TTC549 (cell line): Measurements from ENCODE around the gene MTCL1.

Experiments used
- FAIRE-seq: peaks from 2 replicates; lab custom pipeline; 2012; peaks lifted over from hg19 to GRCh38; lab: Jason Lieb, UNC

Gene MTCL1

DNA sequence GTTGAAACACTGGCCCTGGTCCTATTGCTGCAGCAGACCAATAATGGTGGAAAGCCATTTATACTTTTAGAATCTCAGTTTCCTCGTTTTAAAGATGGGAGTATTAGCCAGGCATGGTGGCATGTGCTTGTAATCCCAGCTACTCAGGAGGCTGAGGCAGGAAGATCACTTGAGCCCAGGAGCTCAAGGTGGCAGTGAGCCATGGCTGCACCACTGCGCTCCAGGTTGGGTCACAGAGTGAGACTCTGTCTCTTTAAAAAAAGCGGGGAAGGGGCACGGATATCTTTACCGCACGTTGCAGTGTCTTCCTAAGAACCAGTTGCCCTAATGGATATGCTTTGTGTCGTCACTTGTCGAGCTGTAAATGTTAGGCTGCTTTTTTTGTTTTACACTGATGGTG is 8.3 kb downstream of the MTCL1 start:
- FAIRE-seq, result no peak

DNA sequence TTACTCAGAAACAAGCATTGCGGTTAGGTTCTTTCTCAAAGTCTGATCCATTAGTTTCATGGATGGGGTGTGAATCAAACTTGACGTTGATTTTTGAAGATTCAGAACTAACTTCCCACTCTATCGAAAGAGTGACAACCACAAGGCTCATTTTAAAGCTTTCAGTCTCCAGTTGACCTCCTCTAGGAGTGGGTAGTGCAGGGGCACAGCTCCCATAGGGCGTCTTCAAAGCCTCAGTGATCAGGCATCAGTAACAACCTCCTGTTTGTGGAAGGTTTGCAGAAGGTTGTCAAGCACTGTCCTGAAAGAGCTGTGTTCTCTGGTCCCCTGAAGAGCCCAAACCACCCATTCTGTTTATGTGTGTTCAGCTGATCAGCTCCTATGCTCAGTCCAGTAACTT is 10.2 kb downstream of the MTCL1 start:
- FAIRE-seq, result no peak

DNA sequence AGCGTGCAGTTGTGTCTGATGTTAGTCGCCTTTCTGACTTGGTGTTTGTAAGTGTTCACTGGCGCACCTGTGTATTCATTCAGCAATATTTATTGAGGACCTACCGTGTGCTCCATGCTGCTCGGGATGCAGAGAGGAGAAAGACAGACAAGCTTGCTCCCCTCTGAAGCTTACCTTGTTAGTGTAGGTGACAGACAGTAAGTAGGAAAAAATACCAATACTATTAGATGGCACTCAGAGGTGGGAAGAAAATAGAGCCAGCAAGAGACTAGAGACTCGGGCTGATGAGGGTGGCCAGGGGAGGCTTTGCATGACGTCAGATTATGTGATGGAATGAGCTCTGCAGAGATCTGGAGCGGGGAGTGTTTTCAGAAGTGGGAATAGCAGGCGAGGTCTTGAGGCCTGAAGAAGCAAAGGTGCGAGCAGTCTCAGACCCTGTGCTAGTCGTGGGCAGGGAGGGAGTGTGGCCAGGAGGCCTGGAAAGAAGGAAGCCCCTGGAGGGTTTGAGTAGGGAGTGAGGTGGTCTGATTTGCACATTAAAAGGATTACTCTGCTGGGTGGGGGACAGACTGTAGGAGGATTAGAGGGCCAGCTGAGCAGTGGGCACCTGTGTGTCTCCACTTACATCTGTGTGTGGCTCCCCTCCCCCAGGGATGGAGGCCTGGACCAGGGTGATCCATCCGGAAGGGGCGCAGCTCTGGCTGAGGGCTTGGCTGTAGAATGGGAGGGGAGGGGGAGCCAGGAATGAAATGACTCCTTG is 11.8 kb downstream of the MTCL1 start:
- FAIRE-seq, result no peak

DNA sequence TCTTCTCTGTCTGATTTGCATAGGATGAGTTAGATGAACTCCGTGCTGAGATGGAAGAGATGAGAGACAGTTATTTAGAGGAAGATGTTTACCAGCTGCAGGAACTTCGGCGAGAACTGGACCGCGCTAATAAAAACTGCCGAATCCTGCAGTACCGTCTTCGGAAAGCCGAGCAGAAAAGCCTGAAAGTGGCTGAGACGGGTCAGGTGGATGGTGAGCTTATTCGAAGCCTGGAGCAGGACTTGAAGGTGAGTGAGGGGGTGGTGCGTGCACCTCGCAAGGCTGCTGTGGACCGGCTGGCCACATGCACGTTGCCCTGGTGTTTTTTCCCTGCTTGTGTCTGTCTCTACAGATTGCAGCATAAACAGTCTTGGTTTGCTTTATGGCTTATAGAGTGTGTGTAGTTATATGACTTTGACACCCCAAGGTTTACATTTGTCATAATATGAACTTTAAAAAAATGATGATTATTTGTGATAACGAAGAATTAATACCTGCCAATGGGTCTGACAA is 13.1 kb downstream of the MTCL1 start:
- FAIRE-seq, result no peak

DNA sequence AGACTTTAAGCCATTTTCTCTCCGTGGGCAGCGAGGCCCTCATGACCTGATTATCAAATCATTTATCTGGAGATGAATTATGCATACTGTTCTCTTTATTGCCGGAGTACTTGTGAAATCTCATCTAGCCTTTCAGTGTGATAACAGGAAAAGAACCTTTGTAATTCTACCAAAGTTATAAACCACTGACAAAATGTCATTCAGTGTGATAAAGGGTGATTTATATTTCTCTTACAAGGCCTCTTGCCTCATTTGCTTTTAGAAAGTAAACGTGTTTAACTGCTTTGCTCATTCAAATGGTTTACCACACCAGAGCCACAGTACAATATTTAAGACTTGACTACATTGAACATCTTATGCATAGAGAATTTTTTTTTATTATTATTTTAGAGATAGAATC is 13.8 kb downstream of the MTCL1 start:
- FAIRE-seq, result no peak

DNA sequence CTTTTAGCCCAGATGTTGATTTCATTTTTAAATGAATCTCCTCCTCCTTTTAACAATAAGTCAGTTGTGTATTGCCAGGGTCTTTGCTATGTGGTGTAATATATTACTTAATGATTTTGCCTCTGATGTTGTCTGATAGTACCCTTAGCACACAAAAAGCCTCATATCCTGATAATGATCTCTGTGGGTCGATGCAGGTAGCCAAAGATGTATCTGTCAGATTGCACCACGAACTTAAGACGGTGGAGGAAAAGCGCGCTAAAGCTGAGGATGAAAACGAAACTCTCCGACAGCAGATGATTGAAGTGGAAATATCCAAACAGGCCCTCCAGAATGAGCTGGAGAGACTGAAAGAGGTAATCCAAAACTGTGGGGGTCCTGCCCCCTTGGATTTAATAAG is 14.8 kb downstream of the MTCL1 start:
- no peak for FAIRE-seq

DNA sequence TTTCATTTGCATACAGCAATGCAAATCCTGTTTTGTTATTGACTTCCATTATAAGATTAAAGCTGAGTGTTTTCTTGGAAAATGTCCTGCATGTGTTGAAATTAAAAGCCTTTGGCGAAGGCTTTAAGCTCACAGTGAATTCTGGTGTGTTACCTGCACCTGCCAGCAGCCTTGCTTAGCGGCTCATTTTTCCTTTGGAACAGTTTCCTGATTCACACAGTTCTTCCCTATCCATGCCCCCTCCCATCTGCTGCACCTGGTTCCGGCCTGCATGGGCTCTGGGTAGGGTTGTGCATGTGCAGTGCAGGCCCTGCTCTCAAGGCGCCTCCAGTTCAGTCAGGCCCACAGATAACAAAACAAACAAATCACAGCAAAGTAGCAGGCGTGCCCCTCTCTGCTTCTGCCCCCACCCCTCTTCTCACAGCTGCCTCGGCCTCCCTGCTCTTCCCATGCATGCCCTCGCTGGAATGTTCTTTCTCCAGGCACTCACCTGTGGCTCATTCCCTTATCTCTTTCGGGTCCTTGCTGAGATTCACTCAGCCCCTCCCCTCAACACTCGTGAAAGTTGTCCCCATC is 15.8 kb downstream of the MTCL1 start:
- FAIRE-seq, result no peak

DNA sequence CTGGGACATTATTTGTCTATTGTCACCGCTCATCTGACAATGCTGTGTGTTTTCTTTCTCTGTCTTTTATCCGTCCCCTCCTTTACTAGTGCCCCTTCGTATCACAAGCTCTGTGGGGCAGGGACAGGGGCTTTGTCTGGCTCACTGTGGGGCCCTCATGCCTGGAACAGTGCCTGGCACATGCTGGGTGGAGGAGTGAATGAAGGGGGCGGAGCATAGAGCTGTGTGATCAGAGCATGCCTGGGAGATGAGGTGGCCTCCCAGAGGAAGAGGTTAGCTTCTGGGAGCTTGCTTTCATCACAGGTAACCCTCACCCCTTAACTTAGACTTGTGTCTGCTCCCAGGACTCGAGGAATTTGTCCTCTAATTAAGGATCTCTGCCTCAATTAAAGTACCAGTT is 16.4 kb downstream of the MTCL1 start:
- FAIRE-seq, result no peak

DNA sequence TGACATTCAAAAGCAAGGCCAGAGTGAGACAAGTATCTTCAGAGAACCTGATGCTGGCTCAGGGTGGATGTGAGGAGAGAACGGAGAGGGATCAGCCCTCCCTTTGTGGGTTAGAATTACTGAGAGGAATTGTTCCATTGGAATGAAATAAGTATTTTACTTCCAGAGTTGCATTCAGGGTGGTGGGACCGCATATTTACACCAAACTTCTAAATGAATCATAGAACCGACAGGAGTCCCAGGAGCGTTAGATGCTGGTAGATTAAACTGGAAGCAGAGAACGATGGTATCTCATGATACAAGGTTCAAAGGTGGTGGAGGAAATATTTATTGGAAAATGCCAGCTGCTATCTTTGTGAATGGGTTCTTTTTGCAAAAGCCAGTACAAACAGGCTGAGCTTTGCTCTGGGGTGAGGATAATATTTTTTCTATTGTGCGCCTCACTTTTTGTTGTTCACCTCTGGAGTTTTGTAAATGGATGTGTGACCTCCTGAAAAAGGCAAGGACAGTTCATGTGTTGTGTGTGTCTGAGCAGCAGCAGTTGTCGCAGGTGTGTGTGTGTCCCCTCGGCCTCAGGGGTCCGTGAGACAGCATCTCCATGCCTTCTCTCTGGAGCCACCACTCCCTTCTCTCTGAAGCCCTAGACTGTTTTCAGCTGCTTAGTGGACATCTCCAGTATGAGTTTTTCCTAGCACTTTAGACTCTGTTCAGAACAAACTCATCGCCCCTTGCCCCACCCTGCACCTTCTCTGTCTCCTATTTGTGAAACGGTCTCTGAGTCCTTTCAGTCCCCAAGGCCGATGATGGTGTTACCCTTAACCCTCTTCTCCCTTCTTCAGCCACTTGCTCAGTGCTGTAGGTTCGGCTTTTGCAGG is 17.8 kb downstream of the MTCL1 start:
- no peak for FAIRE-seq

DNA sequence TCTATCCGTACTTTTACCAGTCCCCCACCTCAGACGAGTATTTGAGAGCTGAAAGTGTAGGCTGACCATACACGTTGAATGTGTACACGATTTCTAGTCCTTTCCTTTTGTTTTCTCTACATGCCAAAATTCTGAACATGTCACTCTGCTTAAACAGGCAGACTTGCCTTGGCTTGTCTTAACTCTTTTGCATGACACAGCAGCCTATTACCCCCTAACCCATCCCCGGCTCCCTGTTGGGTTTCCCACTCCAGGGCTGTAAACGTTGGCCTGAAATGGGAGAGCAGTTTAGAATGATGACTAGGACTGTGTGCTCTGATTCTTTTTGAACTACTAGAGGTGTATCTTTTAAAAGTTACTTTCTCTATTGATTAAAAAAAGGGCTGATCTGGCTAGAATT is 19.1 kb downstream of the MTCL1 start:
- FAIRE-seq, result no peak

DNA sequence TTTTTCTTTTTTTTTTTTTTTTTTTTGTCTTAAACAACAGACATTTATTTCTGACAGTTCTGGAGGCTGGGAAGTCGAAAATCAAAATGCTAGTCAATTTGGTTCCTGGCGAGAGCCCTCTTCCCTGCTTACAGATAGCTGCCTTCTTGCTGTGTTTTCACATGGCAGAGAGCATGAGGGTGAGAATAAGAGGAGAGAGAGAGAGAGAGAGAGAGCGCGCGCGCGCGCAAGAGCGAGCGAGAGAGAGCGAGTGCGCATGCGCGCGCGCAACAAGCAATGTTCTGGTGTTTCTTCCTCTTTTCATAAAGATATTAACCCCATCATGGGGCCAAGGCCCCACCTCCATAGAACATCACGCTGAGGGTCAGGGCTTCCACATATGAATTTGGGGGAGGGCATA is 20.9 kb downstream of the MTCL1 start:
- no peak for FAIRE-seq

DNA sequence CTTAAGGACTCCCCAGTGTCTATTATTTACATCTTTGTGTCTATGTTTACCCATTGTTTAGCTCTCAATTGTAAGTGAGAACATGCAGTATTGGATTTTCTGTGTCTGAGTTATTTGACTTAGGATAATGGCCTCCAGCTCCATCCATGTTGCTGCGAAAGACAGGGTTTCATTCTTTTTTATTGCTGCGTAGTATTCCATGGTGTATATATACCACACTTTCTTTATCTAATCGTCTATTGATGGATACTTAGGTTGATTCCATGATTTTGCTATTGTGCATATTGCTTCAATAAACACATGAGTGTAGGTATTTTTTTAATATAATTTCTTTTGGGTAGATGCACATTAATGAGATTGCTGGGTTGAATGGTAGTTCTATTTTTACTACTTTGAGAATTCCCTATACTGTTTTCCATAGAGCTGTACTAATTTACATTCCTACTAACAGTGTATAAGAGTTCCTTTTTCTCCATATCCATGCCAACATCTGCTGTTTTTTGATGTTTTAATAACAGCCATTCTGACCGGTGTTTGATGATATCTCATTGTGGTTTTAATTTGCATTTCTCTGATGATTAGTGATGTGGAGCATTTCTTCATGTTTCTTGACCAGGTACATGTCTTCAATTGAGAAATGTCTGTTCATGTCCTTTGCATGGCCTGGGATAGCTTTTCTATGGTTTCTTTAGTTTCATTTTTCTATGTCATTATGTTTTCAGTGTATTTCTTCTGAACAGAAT is 21.8 kb downstream of the MTCL1 start:
- FAIRE-seq, result no peak

DNA sequence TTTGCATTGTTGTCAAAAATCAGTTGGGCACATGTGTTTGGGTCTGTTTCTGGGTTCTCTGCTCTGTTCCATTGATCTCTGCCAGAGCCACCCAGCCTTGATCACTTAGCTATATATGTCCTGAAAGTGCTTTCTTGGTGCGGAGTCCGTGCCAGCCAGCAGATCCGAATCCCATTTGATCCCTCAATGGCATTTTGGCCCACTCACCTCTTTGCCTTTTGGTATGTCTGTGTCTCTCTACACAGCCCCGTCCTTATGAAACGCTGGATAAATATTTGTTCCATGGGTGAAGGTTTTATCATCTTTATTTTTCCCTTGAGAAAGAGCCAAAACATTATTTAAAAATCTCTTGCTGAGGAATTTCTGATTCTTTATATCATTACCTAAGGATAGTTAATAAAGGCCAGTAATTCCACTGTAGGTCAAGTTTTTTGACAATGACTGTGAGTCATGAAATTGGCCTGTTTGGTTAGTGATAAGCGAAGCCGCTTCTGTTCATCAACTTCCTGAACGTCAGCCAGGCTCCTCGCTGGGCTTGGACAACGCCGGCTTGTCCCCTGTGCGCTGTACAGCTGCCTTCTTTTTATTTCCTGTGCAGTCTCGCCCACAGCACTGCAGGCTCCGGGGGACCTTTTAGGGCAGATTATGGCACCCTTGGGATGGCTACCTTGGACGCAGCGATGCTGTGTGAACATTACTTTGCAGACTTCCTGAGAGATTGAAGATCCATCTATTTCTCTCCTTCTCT is 24.9 kb downstream of the MTCL1 start:
- FAIRE-seq, result no peak

DNA sequence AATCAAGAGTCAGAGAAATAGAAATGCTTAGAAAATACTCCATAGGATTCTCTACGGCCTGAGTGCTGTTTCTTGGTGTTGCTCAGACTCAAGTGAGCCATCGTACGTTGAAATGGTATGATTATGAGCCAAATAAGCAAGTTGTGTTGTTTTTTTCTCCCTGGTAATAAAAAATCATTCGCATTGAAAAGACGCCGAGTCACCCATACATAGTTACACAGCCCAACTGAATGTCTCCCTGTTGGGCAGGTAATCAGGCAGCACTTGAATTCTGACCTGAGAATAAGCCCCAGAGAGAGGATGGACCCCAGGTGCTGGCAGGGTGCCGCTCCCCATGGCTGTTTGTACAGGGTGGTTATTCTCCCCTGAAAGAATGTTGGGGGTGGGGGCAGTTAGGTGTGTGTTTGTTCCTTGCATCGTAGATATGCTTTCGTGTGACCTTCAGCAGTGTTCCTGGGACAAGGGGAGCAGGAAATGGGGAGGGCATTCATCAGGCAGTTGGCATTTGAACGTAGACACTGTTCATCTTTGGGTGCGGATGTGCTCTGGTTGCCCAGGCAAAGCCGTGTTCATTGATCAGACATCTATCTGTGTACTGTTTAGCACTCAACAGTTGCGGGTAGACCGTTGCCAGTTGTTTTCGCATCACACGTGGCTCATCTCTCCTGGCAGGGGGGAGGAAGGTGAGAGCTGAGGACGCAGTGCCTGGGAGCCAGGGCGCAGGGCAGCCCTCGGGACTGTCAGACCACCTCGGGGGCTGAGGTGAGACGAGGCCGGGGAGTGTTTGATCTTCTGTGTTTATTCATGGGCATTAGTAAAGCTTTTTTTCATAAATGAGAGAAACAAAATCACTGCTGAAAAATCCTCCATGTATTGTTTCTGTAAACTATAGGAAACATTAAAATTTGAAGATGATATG is 27.3 kb downstream of the MTCL1 start:
- no peak for FAIRE-seq

DNA sequence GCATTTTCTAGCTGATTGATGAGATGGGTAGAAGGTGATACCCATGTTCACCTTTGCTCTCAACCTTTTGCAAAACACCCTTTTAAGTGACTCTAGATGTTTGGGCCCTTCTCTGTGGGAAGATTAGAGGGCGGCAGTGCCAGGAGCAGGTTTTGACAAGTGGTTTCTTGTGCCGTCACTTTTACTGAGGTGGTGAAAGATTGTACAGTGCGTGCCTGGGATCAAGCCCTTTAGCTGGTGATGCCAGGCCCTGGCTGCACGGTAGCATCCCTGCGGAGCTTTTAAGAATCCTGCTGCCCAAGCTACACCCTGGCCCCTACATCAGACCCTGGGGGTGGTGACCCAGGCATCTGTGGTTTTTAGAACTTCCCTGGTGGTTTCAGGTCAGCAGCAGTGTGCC is 29.1 kb downstream of the MTCL1 start:
- FAIRE-seq, result no peak

DNA sequence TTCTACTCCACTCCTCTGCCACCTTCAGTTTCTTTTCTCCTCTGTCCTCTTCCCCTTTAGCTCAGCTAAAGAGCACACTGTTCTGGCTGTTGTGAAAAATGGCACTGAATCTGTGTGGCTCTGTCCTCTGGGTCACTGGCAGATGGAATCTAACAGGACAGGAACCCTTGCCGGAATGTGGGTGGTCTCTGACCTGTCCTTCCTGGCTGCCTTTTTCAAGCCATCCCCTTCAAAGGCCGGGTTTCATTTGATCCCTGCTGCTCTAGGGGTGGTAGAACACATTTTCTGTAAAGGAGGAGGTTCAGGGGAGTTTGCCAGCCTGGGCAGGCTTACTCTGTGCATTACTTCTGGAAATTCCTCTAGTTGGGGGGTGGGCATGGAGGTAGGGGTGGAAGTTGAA is 29.9 kb downstream of the MTCL1 start:
- no peak for FAIRE-seq

DNA sequence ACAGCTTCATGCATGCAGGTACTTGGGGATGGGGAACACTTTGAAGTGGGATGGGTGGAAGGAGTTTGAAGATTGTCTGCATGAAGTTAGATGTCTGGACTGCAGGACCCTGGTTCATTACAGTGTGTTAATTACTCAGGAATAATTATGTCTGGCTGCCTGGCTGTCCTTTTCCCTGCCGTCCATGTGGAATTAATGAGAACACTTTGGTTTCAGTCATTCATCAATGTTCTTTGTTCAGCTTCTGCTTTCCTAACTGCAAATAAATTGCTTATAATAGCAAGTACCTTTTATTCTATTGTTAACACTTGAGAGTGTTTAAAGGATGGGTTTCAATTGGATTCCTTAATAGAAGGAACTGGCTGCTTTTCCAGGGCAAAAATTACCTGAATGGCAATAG is 35.8 kb downstream of the MTCL1 start:
- no peak for FAIRE-seq

DNA sequence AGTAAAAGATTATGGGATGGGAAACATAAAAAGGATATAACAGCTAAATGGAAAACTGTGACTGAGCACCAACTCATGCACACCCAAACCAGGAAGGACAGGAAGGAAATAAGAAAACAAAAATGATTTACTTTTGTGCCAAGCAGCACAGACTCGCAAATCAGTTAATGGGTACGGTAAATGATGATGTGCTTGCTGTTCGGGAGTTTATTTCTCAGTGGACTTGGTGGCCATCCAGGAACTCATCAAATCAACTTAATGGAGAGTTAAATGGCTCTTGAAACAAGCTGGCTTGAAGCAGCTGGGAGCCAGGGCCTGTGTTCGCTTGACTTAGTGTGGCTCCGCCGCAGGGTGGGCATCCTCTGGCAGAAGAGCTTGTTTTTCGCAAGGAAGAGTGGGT is 36.2 kb downstream of the MTCL1 start:
- no peak for FAIRE-seq

DNA sequence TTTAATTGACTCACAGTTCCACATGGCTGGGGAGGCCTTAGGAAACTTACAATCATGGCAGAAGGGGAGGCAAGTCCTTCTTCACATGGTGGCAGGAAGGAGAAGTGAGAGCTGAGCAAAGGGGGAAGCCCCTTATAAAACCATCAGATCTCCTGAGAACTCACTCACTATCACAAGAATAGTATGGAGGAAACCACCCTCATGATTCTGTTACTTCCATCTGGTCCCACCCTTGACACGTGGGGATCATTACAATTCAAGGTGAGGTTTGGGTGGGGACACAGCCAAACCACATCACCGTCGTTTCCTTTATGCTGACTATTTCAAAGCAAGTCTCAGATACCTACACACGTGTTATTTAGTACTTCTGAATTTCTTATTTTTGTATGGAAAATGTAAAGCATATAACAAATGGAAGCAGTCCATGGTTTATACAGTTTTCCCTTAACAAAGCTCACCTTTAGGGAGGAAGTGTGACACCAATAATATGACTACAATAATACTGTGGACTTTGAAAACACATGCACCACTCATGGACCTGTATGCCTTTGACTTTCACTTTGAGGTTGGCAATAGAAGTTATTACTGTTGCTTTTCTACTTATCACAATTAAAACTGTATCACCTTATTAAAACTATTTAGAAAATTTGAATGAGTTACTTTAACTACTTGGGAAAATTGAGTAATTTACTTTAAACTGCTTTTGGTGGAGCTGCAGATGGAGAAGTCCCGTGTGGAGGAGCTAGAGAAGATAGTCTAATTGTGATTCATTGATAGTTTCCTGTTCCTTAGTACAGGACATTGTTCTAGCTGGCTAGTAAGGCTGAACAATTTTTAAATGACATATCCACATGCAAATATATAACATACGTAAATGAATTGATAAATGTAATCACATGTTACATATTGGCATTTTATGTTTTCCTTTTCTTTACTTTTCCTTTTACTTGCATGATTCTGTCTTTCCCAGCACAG is 37.3 kb downstream of the MTCL1 start:
- no peak for FAIRE-seq
